ENCODE measurements around the gene SASH1.
"Not testable (repeated sequence)": the region's sequence is repeated elsewhere in the genome, so short reads cannot be mapped to it uniquely, and the experiment has no call there.

DNA sequence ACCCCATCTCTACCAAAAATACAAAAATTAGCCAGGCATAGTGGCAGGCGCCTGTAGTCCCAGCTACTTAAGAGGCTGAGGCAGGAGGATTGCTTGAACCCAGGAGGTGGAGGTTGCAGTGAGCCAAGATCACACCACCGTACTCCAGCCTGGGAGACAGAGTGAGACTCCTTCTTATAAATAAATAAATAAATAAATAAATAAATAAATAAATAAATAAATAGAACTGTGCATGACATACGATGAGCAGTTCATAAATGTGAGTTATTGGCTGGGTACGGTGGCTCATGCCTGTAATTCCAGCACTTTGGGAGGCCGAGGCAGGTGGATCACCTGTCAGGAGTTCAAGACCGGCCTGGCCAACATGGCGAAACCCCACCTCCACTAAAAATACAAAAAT, 9.8 kb downstream of the SASH1 start:
- not testable (repeated sequence) for TF ChIP-seq POLR2A (IDR thresholded peaks at IDR 0.05)
- TF ChIP-seq, protein P1, sequence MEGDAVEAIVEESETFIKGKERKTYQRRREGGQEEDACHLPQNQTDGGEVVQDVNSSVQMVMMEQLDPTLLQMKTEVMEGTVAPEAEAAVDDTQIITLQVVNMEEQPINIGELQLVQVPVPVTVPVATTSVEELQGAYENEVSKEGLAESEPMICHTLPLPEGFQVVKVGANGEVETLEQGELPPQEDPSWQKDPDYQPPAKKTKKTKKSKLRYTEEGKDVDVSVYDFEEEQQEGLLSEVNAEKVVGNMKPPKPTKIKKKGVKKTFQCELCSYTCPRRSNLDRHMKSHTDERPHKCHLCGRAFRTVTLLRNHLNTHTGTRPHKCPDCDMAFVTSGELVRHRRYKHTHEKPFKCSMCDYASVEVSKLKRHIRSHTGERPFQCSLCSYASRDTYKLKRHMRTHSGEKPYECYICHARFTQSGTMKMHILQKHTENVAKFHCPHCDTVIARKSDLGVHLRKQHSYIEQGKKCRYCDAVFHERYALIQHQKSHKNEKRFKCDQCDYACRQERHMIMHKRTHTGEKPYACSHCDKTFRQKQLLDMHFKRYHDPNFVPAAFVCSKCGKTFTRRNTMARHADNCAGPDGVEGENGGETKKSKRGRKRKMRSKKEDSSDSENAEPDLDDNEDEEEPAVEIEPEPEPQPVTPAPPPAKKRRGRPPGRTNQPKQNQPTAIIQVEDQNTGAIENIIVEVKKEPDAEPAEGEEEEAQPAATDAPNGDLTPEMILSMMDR (IDR thresholded peaks at IDR 0.05), result not testable (repeated sequence)

All from tibial nerve (tissue), 3 donors.